ENCODE measurements around the gene FKRP. TPM values are rescaled to one million over a fixed set of nuclear protein-coding genes. Genes with fewer than 3 reads are reported as not detected.

Gene FKRP
- total and polyA plus RNA-seq, 2 of the 13 experiments (the other 11 are each of a cell fraction or from before 2014, with no cell fraction given): 7.3 to 9.8 TPM

GRCh38 chr19:46785054-46785979 lies 39.5 kb downstream of the FKRP start (continued):
- TF ChIP-seq ZNF646 (CRISPR knock-in tag; IDR thresholded peaks at IDR 0.05): no peak
- no peak for TF ChIP-seq LRRFIP1 (CRISPR knock-in tag; conservative IDR thresholded peaks at IDR 0.05)
- no peak for TF ChIP-seq ZNF281 (CRISPR knock-in tag; IDR thresholded peaks at IDR 0.05; ENCODE audit: borderline replicate concordance)
- TF ChIP-seq PRPF4 (IDR thresholded peaks at IDR 0.05; ENCODE audit: low read depth, low read length, poor library complexity, severe bottlenecking): no peak
- no peak; the same call in 1 of the 2 replicates for TF ChIP-seq YEATS4 (CRISPR knock-in tag; IDR thresholded peaks at IDR 0.05; ENCODE audit: borderline replicate concordance)
- TF ChIP-seq HMGA1 (CRISPR knock-in tag; conservative IDR thresholded peaks at IDR 0.05): no peak
- TF ChIP-seq ZBTB33 (CRISPR knock-in tag; IDR thresholded peaks at IDR 0.05): no peak
- no peak for TF ChIP-seq AFF4 (CRISPR knock-in tag; IDR thresholded peaks at IDR 0.05)
